Iris pigment epithelial cell (primary cell): ENCODE results near the gene CAPRIN2.
A peak's percentile ranks its signal among the peaks of the same experiment; 100 is the strongest.

Experiments
- DNase-seq: peaks from one replicate; pipeline ENCODE4 v3.0.0-alpha.2; 2011; ENCODE audit warnings: low read depth

CAPRIN2 gene

GRCh38 chr12:30700216-30700900 is 54.4 kb downstream of the CAPRIN2 start:
- DNase-seq, result no peak

- no peak for DNase-seq
Observed at GRCh38 chr12:30698346-30698745, 56.4 kb downstream of the CAPRIN2 start.

- DNase-seq, result no peak
Observed at GRCh38 chr12:30696943-30697342, 57.8 kb downstream of the CAPRIN2 start.

- no peak for DNase-seq
Observed at GRCh38 chr12:30696486-30696885, 58.3 kb downstream of the CAPRIN2 start.

GRCh38 chr12:30696103-30696408 is 58.7 kb downstream of the CAPRIN2 start:
- no peak for DNase-seq

- DNase-seq, result peak; percentile 92
Observed at GRCh38 chr12:30695199-30696102, 59.3 kb downstream of the CAPRIN2 start, which contains the start of gene IPO8. IPO8 (minus strand) TSS chr12:30695869; CDS start chr12:30695647, 222 bp downstream.

GRCh38 chr12:30694412-30695198 is 60.1 kb downstream of the CAPRIN2 start:
- DNase-seq, result peak; percentile 54

- peak; percentile 52 for DNase-seq
Observed at GRCh38 chr12:30692470-30692869, 62.3 kb downstream of the CAPRIN2 start.

GRCh38 chr12:30691122-30691879 is 63.5 kb downstream of the CAPRIN2 start:
- DNase-seq, result peak; percentile 89

- peak; percentile 64 for DNase-seq
Observed at GRCh38 chr12:30687265-30687986, 67.3 kb downstream of the CAPRIN2 start.

GRCh38 chr12:30679241-30679640 is 75.5 kb downstream of the CAPRIN2 start:
- DNase-seq, result no peak

GRCh38 chr12:30678221-30678620 is 76.5 kb downstream of the CAPRIN2 start:
- DNase-seq, result no peak

- no peak for DNase-seq
Observed at GRCh38 chr12:30661210-30661609, 93.5 kb downstream of the CAPRIN2 start.
